B cell (primary cell): ENCODE results near the gene CWC25. TPM values are rescaled to one million over a fixed set of nuclear protein-coding genes. Genes with fewer than 3 reads are reported as not detected.
A peak's percentile ranks its signal among the peaks of the same experiment; 100 is the strongest.

Source experiments
- ATAC-seq: fragments of 200-7000 bp; cut with Tn5 transposase; one replicate; pipeline ENCODE4 v1.10.0; 2021; ENCODE audit warnings: low read depth, mild to moderate bottlenecking, moderate number of reproducible peaks, moderate library complexity
- CTCF ChIA-PET: fragments of 350-600 bp; sonication (Branson Sonifier 250); formaldehyde crosslinking; loops from one replicate; lab custom pipeline; 2021; ENCODE audit warnings: antibody characterized with exemption, inconsistent platforms; lab: Charles Lee
- POLR2A ChIA-PET: fragments of 350-600 bp; sonication (Branson Sonifier 250); formaldehyde crosslinking; loops from one replicate; lab custom pipeline; 2021; ENCODE audit warnings: antibody characterized with exemption; lab: Charles Lee
- DNase-seq: peaks from one replicate; pipeline ENCODE4 v3.0.0; 2013
- H2AFZ ChIP-seq: 2 replicates; pipeline ENCODE4 v1.6.1; 2012; ENCODE audit warnings: mild to moderate bottlenecking, low read depth, low read length; ENCODE audit not compliant: insufficient read depth, poor library complexity, severe bottlenecking
- H3K27ac ChIP-seq, 2 donors: 1 replicate in 1 of 2; 2 replicates in 1 of 2; pipeline ENCODE4 v1.5.1; 2012 to 2013; ENCODE audit warnings: low read length in 2 of 2, mild to moderate bottlenecking in 2 of 2, moderate library complexity in 1 of 2
- H3K27me3 ChIP-seq, 4 experiments: fragments of 200-600 bp in 1 of 4; sonication (generic) in 1 of 4; replicated peaks in 1 of 4; 1 replicate in 2 of 4; 2 replicates in 2 of 4; pipeline versions ENCODE4 v1.6.1 to v1.7.0; 2013 to 2016; ENCODE audit warnings: low read length in 3 of 4, mild to moderate bottlenecking in 2 of 4, mixed read lengths in 1 of 4, moderate library complexity in 1 of 4; ENCODE audit not compliant: insufficient read depth in 4 of 4, control insufficient read depth in 3 of 4; ENCODE audit errors: control extremely low read depth in 1 of 4
- H3K36me3 ChIP-seq, 2 experiments: replicated peaks in 1 of 2; 1 replicate in 1 of 2; 2 replicates in 1 of 2; pipeline versions ENCODE4 v1.6.1 to v1.7.1; 2013; ENCODE audit warnings: low read length in 1 of 2; ENCODE audit not compliant: insufficient read depth in 2 of 2, control insufficient read depth in 1 of 2; ENCODE audit errors: control extremely low read depth in 1 of 2, extremely low read depth in 1 of 2
- H3K4me1 ChIP-seq, 2 donors: fragments of 200-600 bp in 1 of 2; sonication (generic) in 1 of 2; 1 replicate in 1 of 2; 2 replicates in 1 of 2; pipeline versions ENCODE4 v1.5.1 to v1.6.1; 2013 to 2017; ENCODE audit warnings: low read length in 2 of 2; ENCODE audit not compliant: control insufficient read depth in 2 of 2, insufficient read depth in 2 of 2
- H3K4me2 ChIP-seq: replicated peaks from 2 replicates; pipeline ENCODE3; 2012; ENCODE audit warnings: mild to moderate bottlenecking, low read depth, low read length; ENCODE audit not compliant: poor library complexity, severe bottlenecking
- H3K4me3 ChIP-seq, 5 experiments: fragments of 200-600 bp in 1 of 5; sonication (generic) in 1 of 5; 1 replicate in 3 of 5; 2 replicates in 2 of 5; pipeline versions ENCODE4 v1.5.1 to v1.7.0; 2011 to 2016; ENCODE audit warnings: low read length in 4 of 5, mild to moderate bottlenecking in 4 of 5, low read depth in 2 of 5, control low read depth in 1 of 5, moderate library complexity in 1 of 5; ENCODE audit not compliant: insufficient read depth in 1 of 5; ENCODE audit errors: control extremely low read depth in 1 of 5, extremely low read depth in 1 of 5
- H3K79me2 ChIP-seq: fragments of 200-600 bp; sonication (generic); one replicate; pipeline ENCODE4 v1.6.0; 2016; ENCODE audit warnings: low read length; ENCODE audit not compliant: control insufficient read depth, insufficient read depth
- H3K9ac ChIP-seq: fragments of 200-600 bp; sonication (generic); 2 replicates; pipeline ENCODE4 v1.6.1; 2017; ENCODE audit warnings: mild to moderate bottlenecking, low read length, moderate library complexity
- H3K9me3 ChIP-seq, 3 donors: one replicate each; pipeline versions ENCODE4 v1.6.1 to v1.7.1; 2013; ENCODE audit warnings: low read length in 2 of 3; ENCODE audit not compliant: control insufficient read depth in 2 of 3, insufficient read depth in 1 of 3; ENCODE audit errors: control extremely low read depth in 1 of 3
- H4K20me1 ChIP-seq: 2 replicates; pipeline ENCODE4 v1.6.0; 2012; ENCODE audit warnings: mild to moderate bottlenecking, low read length; ENCODE audit not compliant: insufficient read depth, control insufficient read depth, poor library complexity, severe bottlenecking
- H3K27ac Mint-ChIP-seq: one replicate; pipeline ENCODE4 v1.8.0; 2021; ENCODE audit warnings: mixed read lengths
- H3K27me3 Mint-ChIP-seq: one replicate; pipeline ENCODE4 v1.8.0; 2021; ENCODE audit warnings: mixed read lengths
- H3K4me1 Mint-ChIP-seq: one replicate; pipeline ENCODE4 v1.8.0; 2021; ENCODE audit warnings: mixed read lengths
- H3K4me3 Mint-ChIP-seq: one replicate; pipeline ENCODE4 v1.8.0; 2021; ENCODE audit warnings: mixed read lengths
- H3K9me3 Mint-ChIP-seq: one replicate; pipeline ENCODE4 v1.8.0; 2022; ENCODE audit warnings: mixed read lengths; ENCODE audit not compliant: insufficient read depth
- CTCF ChIP-seq: fragments of 200-600 bp; IDR thresholded peaks from one replicate; pipeline ENCODE4 v1.8.0; 2022; ENCODE audit warnings: antibody characterized with exemption, mild to moderate bottlenecking
- EZH2 ChIP-seq: IDR thresholded peaks from 2 replicates; pipeline ENCODE4 v1.6.1; 2012; ENCODE audit warnings: borderline replicate concordance, low read depth, mild to moderate bottlenecking, moderate library complexity, low read length; ENCODE audit not compliant: insufficient read depth, poor library complexity, severe bottlenecking
- WGBS: methylation state at CpG from one replicate; pipeline ENCODE4 v1.1.5; 2013; ENCODE audit warnings: missing lambda C conversion rate; ENCODE audit not compliant: insufficient coverage; 5-methylcytosine and 5-hydroxymethylcytosine counted together
- intact Hi-C: fragments of 100-400 bp; cut with micrococcal nuclease; formaldehyde crosslinking; loops from one replicate; pipeline ENCODE4 v1.10.0; 2022
- polyA plus RNA-seq: library from polyadenylated mRNA; depleted of rRNA; stranded (reverse); fragments of >200 nt; gene quantifications from 2 replicates; pipeline ENCODE4 v1.2.3, GENCODE V29; 2012
- total RNA-seq, 2 donors: library from RNA; stranded (reverse); fragments of 120-200 nt in 1 of 2; gene quantifications; 1 replicate in 1 of 2; 2 replicates in 1 of 2; pipeline versions ENCODE4 v1.2.3 to v1.2.4, GENCODE V29; 2013 to 2022

CWC25 gene
- total and polyA plus RNA-seq, 2 donors (not counting 1 experiment from before 2014, with no cell fraction given) = 39.3 to 40.8 TPM

- peak within 1 kb of the TSS; percentile 94 for H3K4me3 Mint-ChIP-seq
- H3K27ac ChIP-seq = peak within 1 kb of the TSS; percentile 88 to 95
- peak within 1 kb of the TSS; percentile 61 to 100 (median 97) for H3K4me3 ChIP-seq
- H3K9ac ChIP-seq = peak within 1 kb of the TSS; percentile 96
- POLR2A ChIA-PET = interaction anchor here (0.5 to 1.5 kb wide), 11 partner anchors 10 to 1008 kb away, joined by 3 to 10 read pairs (median 4); partner anchors contain the start of genes CISD3, CWC25, MLLT6 and PIP4K2B
- peak; percentile 85 for ATAC-seq
- H3K79me2 ChIP-seq = peaks cover 48% of the 10 kb centered on the region
- peaks cover 21% of the 10 kb centered on the region for H3K27me3 Mint-ChIP-seq
- under 1% methylated on average over 44 of the region's 44 CpGs for WGBS
- H3K4me1 Mint-ChIP-seq = peaks cover 45% of the 10 kb centered on the region
- H4K20me1 ChIP-seq = peaks cover 42% of the 10 kb centered on the region
- TF ChIP-seq EZH2 (no peak), CTCF (no peak)
- CTCF ChIA-PET = interaction anchor here (0.6 to 2.6 kb wide), 11 partner anchors 17 to 401 kb away, joined by 3 to 10 read pairs (median 4); partner anchors contain the start of genes CISD3 and LASP1
- peak within 1 kb of the TSS; percentile 93 for H3K27ac Mint-ChIP-seq
- H3K4me2 ChIP-seq = peak within 1 kb of the TSS; percentile 79
- H3K9me3 Mint-ChIP-seq = no peaks in the 10 kb centered on the region
- H3K9me3 ChIP-seq = peaks cover 0 to 9% (median 0%) of the 10 kb centered on the region in 3 donors
- intact Hi-C loops = loop anchor here (1.0 to 5.0 kb wide), 8 partner anchors 22 to 195 kb away; partner anchors contain the start of genes CISD3, CWC25, LASP1 and RPL23
- peaks cover 0 to 22% of the 10 kb centered on the region in 2 experiments for H3K36me3 ChIP-seq
- H3K27me3 ChIP-seq = peaks cover 0 to 37% (median 25%) of the 10 kb centered on the region in 4 experiments
- H3K4me1 ChIP-seq = peaks cover 48 to 57% of the 10 kb centered on the region in 2 donors
- peak within 1 kb of the TSS; percentile 98 for H2AFZ ChIP-seq
- DNase-seq = peak; percentile 100
Measured at GRCh38 chr17:38752308-38753070, 72.6 kb downstream of the CWC25 start, which contains the start of gene PSMB3. Gene PSMB3 (plus strand): TSS chr17:38752741. CDS start chr17:38752827, 86 bp downstream.
